Ishikawa (cell line): ENCODE results near the gene FOXO6.
A peak's percentile ranks its signal among the peaks of the same experiment; 100 is the strongest.

Experiments used
- CREB1 ChIP-seq: IDR thresholded peaks from 2 replicates; pipeline ENCODE4 v1.6.1; 2012; ENCODE audit warnings: low read depth
- EGR1 ChIP-seq: IDR thresholded peaks from 2 replicates; pipeline ENCODE4 v1.6.1; 2012
- EP300 ChIP-seq: IDR thresholded peaks from 2 replicates; pipeline ENCODE4 v1.6.1; 2012; ENCODE audit warnings: borderline replicate concordance
- FOXM1 ChIP-seq: IDR thresholded peaks from 2 replicates; pipeline ENCODE4 v1.6.1; 2012; ENCODE audit warnings: low read depth, borderline replicate concordance
- NFIC ChIP-seq: IDR thresholded peaks from 2 replicates; pipeline ENCODE4 v1.6.1; 2012
- RAD21 ChIP-seq: IDR thresholded peaks from 2 replicates; pipeline ENCODE4 v1.6.1; 2012; ENCODE audit warnings: low read depth
- TAF1 ChIP-seq: IDR thresholded peaks from 2 replicates; pipeline ENCODE4 v1.6.1; 2012; ENCODE audit warnings: low read depth, mild to moderate bottlenecking
- TCF12 ChIP-seq: IDR thresholded peaks from 2 replicates; pipeline ENCODE4 v1.6.1; 2012; ENCODE audit warnings: low read depth
- TEAD4 ChIP-seq: IDR thresholded peaks from 2 replicates; pipeline ENCODE4 v1.6.1; 2012
- YY1 ChIP-seq: IDR thresholded peaks from 2 replicates; pipeline ENCODE4 v1.6.1; 2012; ENCODE audit warnings: low read depth
- ZBTB7A ChIP-seq: IDR thresholded peaks from 2 replicates; pipeline ENCODE4 v1.6.1; 2012; ENCODE audit warnings: low read depth
- TF ChIP-seq, protein P1 (sequence below): IDR thresholded peaks from 2 replicates; pipeline ENCODE4 v1.6.1; 2012
- TF ChIP-seq, protein P2 (sequence below): IDR thresholded peaks from 2 replicates; pipeline ENCODE4 v1.6.1; 2012; ENCODE audit warnings: low read depth, mild to moderate bottlenecking
- TF ChIP-seq, protein P3 (sequence below): IDR thresholded peaks from 2 replicates; pipeline ENCODE4 v1.6.1; 2012

Gene FOXO6

GRCh38 chr1:41411229-41411628 is 50.0 kb downstream of the FOXO6 start:
- TF ChIP-seq NFIC (peak; percentile 51), YY1 (peak; percentile 82), TCF12 (peak; percentile 66), FOXM1 (no peak)

GRCh38 chr1:41412748-41413147 is 51.5 kb downstream of the FOXO6 start:
- TF ChIP-seq CREB1 (no peak), EGR1 (no peak), TEAD4 (no peak), EP300 (no peak), TCF12 (no peak), TAF1 (no peak), FOXM1 (no peak), RAD21 (no peak), YY1 (no peak)
- TF ChIP-seq, protein P1, sequence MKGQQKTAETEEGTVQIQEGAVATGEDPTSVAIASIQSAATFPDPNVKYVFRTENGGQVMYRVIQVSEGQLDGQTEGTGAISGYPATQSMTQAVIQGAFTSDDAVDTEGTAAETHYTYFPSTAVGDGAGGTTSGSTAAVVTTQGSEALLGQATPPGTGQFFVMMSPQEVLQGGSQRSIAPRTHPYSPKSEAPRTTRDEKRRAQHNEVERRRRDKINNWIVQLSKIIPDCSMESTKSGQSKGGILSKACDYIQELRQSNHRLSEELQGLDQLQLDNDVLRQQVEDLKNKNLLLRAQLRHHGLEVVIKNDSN: no peak

GRCh38 chr1:41413748-41414281 is 52.6 kb downstream of the FOXO6 start:
- no peak for TF ChIP-seq FOXM1
- TF ChIP-seq, protein P2, sequence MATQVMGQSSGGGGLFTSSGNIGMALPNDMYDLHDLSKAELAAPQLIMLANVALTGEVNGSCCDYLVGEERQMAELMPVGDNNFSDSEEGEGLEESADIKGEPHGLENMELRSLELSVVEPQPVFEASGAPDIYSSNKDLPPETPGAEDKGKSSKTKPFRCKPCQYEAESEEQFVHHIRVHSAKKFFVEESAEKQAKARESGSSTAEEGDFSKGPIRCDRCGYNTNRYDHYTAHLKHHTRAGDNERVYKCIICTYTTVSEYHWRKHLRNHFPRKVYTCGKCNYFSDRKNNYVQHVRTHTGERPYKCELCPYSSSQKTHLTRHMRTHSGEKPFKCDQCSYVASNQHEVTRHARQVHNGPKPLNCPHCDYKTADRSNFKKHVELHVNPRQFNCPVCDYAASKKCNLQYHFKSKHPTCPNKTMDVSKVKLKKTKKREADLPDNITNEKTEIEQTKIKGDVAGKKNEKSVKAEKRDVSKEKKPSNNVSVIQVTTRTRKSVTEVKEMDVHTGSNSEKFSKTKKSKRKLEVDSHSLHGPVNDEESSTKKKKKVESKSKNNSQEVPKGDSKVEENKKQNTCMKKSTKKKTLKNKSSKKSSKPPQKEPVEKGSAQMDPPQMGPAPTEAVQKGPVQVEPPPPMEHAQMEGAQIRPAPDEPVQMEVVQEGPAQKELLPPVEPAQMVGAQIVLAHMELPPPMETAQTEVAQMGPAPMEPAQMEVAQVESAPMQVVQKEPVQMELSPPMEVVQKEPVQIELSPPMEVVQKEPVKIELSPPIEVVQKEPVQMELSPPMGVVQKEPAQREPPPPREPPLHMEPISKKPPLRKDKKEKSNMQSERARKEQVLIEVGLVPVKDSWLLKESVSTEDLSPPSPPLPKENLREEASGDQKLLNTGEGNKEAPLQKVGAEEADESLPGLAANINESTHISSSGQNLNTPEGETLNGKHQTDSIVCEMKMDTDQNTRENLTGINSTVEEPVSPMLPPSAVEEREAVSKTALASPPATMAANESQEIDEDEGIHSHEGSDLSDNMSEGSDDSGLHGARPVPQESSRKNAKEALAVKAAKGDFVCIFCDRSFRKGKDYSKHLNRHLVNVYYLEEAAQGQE: no peak
- TF ChIP-seq ZBTB7A: no peak
- TF ChIP-seq TAF1: no peak

DNA sequence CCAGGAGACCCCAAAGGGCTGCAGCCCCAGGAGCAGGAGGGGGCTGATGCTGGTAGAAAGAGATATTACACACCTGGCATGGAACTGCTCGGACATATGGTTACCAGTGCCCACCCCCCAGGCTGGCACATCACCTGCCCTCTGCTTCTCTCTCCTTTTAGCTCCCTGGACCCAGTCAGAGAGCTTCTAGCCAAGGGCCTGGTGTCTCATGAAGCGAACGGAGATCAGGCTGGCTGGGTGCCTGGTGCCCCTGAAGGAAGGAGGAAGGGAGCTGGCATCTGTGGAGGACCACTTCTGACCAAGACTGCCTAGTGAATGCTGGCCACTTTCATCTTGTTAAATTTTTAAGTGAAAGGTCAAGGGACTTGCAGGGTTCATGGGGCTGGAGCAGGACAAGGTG is 53.1 kb downstream of the FOXO6 start:
- TF ChIP-seq, protein P1: no peak
- TF ChIP-seq, protein P3, sequence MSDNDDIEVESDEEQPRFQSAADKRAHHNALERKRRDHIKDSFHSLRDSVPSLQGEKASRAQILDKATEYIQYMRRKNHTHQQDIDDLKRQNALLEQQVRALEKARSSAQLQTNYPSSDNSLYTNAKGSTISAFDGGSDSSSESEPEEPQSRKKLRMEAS: no peak
- TF ChIP-seq CREB1: no peak
- TF ChIP-seq, protein P2: no peak
- TF ChIP-seq FOXM1: no peak
- TF ChIP-seq TCF12: no peak
- TF ChIP-seq ZBTB7A: no peak
- no peak for TF ChIP-seq EP300
- no peak for TF ChIP-seq NFIC
- TF ChIP-seq EGR1: no peak
- no peak for TF ChIP-seq TEAD4
- TF ChIP-seq TAF1: no peak
- no peak for TF ChIP-seq YY1
- TF ChIP-seq RAD21: no peak

DNA sequence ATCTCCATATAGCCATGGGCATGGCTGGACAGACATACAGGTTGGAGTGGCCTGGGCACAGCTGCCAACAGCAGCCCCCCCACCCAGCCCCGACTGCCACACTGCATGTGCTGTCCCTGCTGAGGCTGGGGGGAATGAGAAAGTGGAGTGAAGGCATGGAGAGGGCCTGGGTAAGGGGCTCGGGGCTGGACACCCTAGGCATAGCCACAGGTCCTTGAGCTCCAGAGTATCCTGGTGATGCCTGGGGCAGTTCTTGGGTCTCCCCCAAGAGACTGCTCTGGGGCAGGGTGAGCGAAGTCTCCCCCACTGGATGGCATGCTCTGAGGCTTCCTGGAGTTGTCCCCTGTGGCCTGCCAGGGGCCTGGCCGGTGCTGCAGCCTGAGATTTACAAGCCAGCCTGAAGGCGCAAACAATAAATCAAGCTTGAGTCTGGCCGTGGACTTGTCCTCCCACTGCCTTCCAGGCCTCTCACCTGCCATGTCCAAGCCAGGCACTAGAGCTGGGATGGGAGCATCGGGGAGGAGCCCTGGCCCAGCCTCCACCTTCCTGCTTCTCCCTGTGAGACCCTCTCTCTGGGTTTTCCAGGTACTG is 53.6 kb downstream of the FOXO6 start:
- no peak for TF ChIP-seq TCF12
- TF ChIP-seq, protein P2: no peak
- no peak for TF ChIP-seq FOXM1
- TF ChIP-seq ZBTB7A: no peak
